GM12873 (cell line): ENCODE measurements around the gene CCDC13.

Experiments used
- TF ChIP-seq, protein P1 (sequence below): IDR thresholded peaks from 2 replicates; pipeline ENCODE4 v1.5.1; 2012; ENCODE audit warnings: low read depth, mild to moderate bottlenecking, moderate library complexity, low read length, control low read depth; ENCODE audit not compliant: insufficient read depth; ENCODE audit errors: missing control alignments

CCDC13 gene

DNA sequence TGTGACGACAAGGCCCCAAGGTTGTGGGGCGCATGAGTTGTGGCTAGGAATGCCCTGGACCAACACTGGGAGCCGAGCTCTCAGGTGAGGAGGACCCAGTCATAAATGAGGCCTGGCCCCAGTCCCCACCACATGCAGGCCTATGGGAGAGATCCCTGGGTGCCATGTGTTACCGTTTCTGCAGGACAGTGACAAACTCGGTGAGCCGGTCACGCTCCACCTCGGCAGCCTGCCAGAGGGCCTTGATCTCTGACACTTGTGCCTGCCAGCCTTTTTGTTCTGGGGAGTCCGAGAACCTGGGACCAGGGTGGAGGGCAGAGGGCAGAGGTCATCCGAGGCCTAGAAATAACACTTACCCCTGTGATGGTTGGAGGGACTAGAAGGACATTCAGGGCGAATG is 42.8 kb downstream of the CCDC13 start:
- TF ChIP-seq, protein P1, sequence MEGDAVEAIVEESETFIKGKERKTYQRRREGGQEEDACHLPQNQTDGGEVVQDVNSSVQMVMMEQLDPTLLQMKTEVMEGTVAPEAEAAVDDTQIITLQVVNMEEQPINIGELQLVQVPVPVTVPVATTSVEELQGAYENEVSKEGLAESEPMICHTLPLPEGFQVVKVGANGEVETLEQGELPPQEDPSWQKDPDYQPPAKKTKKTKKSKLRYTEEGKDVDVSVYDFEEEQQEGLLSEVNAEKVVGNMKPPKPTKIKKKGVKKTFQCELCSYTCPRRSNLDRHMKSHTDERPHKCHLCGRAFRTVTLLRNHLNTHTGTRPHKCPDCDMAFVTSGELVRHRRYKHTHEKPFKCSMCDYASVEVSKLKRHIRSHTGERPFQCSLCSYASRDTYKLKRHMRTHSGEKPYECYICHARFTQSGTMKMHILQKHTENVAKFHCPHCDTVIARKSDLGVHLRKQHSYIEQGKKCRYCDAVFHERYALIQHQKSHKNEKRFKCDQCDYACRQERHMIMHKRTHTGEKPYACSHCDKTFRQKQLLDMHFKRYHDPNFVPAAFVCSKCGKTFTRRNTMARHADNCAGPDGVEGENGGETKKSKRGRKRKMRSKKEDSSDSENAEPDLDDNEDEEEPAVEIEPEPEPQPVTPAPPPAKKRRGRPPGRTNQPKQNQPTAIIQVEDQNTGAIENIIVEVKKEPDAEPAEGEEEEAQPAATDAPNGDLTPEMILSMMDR = no peak

DNA sequence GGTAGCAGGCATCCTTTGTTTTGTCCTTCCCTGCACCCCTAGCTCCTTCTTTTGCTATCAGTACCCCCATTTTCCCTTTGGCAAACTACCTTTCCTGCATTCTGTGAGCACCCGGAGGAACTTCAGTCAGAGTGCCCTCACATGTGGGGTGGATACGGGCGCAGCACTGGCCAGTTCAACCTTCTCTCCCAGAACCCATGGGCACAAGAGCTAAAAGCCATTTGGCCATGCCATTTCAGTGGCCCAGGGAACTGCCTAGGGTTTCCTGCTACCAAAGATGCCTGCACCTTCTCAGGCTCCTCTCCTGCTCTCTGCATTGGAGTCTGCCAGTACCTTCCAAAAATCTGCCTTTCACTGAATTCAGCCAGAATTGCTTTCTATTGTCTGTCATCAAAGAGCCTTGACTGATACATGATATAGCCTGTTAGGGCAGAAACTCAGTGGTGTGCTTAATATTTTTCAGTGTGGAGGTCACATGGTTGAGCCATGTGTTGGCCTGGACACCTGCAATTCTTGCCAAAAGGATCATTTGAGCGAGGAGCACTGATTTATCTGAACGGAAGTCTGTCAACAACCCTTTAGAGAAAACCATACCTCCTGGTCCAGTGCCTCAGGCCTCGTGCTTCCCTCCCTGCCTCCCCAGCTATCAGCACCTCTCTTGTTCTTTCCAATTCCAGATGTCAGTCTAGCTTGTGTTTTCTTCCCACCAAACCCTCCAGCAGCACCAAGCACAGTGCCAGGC is 43.5 kb downstream of the CCDC13 start:
- TF ChIP-seq, protein P1 = no peak

- TF ChIP-seq, protein P1 = no peak
Measured at GRCh38 chr3:42728668-42729364, 44.2 kb downstream of the CCDC13 start.

GRCh38 chr3:42728056-42728455 is 45.0 kb downstream of the CCDC13 start:
- TF ChIP-seq, protein P1 = no peak

GRCh38 chr3:42725454-42725853 is 47.6 kb downstream of the CCDC13 start:
- TF ChIP-seq, protein P1 = no peak

DNA sequence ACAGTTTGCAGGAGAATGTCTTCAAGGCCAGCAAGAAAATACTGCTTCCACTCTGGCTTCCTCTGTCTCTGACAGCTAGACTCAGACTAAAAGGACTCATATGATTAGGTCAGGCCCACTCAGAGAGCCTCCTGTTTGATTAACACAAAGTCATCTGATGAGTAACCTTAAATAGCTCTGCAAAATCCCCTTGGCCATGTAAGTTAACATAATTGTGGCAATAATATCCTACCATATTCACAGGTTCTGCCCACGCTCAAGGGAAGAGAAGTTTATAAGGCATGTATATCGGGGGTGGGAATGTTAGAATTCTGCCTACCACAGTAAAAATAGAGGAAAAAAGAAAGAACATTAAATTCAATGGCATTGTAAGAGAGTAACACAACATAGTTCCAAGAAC is 49.8 kb downstream of the CCDC13 start:
- TF ChIP-seq, protein P1 = no peak
